GM19328 (cell line): ENCODE measurements around the gene ZCCHC24.
"Not testable (repeated sequence)": the region's sequence is repeated elsewhere in the genome, so short reads cannot be mapped to it uniquely, and the experiment has no call there.

Source experiments
- ATAC-seq: cut with Tn5 transposase; IDR thresholded peaks from one replicate; pipeline ENCODE4 v1.9.1; 2021; ENCODE audit warnings: mild to moderate bottlenecking, moderate library complexity; ENCODE audit not compliant: unreplicated experiment

Gene ZCCHC24

DNA sequence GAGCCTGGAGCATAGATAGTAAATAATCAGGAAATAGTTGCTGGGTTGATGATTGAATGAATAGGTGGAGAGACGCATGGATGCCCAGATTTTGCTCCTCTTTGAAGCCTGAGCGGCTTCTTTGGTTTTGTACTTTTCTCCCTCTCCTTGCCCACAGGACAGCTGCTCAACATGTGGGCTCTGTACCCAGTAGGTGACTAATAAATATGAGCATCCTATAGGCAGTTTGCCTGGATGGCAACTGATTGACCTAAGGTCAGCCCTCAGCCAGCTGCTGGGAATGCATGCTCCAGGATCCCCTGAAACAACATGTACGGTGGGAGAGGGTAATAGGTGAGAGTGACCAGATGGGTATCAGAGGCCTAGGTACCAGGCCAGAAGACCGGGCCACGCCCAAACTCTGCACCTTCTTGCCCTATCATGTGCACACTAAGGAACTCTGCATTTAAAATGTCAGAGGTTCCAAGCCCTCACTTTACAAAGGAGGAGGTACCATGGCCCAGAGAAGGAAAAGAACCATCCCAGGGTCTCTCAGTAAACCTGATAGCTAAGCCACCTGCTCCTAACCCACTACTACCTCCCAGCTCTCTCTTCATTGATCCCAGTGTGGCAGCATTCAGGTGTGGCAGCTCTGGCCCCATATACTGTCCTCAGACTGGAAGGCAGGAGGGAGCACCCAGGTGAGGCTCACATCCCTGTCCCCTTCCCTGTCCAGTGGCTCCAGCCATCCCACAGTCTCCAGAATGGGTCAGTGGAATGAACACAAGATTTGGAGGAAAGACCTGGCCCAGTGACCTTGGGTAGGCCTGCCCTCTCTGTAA is 2.7 kb upstream of the ZCCHC24 start:
- ATAC-seq, result no peak

DNA sequence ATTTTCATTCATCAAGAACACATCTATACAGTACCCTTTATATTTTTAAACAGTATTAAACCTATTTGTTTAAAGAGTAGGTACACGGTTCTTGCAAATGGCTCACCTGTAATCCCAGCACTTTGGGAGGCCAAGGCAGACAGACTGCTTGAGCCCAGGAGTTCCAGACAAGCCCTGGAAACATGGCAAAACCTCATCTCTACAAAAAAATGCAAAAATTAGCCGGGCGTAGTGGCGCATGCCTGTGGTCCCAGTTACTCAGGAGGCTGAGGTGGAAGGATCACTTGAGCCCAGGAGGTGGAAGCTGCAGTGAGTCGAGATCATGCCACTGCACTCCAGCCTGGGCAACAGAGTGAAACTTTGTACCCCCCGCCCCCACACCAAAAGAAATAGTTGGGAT is 1.8 kb upstream of the ZCCHC24 start:
- ATAC-seq, result not testable (repeated sequence)

DNA sequence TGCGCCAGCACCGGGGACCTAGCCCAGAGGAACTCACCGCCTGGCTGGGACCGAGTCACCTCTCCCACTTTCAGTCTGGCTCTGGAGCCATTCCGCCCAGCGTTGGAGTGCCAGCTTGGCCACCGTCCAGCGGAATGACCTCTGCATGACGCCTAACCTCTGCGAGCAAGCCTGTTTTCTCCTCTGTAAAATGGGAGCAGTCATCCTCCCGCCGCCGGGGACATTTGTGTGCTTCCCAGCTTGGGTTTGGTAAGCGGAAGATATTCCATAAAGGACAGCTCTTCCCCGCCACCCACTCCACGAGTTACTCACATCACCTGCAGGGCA is 1.3 kb upstream of the ZCCHC24 start:
- ATAC-seq, result no peak

DNA sequence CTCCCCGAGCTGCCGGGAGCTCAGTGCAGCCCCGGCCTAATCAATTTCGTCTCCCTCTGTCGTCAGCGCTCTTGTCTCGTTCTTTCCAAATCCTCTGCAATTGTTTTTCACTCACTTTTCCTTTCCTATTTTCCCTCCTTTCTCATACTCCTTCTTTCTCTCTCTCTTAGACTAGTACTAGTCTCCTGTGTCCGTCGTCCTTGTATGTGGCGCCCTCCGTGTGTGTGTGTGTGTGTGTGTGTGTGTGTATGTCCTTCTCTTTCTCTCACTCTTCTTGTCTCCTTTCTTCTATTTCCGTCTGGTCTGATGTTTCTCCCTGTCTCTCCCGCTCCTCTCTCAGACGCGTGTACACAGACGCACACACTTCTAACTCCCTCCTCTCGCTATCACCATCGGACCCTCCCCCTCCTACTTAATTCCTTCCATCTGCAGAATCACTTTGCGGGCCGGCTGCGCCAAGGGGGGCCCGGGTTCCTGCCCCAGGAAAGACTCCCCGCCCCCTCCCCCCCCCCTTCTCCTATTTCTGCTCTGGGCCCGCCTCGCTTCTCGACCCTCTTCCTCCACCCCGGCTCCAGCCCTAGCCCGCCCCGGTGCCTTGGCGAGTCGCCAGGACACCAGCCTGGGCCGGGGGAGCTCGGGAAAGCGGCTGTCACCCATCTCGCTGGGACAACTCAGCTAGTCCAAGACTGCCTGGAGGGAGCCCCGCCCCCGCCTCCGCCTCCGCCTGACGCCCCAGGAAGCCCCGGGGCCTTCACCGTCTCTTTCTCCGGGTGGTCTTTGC is 743 bp upstream of the ZCCHC24 start:
- ATAC-seq, result peak; percentile 3

DNA sequence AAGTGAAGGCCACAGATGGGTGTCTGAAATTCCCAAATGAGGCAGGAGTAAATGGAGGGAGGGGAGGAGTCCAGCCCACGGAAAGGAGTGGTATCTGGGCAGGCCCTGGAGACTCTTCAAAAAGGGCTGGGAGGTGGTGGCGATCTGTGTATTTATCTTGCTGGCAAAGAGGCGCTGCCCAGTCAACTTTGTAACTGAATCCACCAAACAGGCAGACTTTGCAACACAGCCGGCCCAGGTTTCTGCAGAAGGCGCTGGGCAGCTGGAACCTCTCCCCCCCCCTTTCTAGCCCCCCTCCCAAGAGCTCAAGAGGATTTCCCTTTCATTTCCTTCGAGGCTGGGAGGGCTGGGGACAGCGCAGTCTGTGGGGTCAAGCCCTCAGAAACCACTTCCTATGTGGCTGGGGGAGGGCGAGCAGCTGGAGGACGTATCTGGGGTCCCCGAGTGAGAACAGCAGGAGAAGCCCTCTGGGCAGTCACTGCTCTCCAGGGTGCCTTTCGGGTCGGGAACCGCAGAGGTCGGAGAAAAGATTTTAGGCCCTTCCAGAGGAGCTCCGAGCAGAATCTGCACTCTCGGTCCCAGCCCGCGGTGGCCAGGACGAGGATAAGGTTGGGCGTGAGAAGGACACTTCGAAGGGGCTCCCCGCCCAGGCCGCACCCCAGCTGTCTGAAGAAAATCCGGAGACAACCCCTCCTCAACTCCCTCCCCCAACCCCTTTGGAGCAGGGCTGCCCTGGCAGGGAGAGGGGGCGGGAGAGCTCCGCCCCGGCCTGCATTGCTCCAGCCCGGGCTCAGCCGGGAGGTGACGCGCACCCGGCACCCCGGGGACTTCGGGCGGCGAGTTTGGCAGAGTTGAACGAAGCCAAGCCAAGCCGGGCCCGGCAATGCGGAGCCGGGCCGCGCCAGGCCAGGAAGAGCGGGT is 965 bp downstream of the ZCCHC24 start:
- peak; percentile 23 for ATAC-seq

DNA sequence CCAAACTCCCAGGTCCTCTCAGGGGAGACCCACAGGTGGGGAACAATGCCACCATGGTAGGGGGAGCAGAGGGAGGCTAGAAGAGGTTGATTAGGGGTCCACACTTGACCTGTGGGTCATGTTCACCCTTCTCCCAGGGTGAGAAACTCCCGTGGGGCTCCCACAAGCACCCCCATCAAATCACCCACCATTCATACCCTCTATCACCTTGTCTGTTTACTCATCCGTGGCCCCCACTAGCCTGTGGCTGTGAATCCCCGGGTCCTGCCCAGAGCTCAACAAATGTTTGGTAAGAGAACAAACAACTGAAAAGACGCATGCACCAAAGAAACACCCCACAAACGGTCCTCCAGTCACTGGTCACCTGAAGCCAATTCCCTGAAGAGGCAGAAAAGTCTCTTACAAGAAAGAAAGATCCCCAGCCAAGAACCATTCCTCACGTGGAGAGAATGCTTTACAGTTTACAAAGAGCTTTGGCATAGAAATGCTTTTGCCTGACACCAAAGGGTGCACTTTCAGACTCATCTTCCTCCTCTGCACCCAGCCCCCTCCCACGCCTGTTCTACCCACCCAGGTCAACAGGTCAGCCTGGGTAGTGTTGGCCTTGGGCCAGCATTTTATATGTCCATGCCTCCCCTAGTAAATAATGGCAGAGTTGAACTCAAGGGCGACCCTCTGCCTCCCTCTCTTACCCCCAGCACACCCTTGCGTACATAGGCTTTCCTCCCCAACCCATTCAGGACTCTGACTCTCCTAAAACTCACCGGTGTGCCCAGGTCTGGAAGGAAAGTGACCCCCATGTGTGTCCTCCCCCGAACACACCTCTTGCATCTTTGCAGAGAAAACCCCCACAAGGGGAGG is 1.9 kb downstream of the ZCCHC24 start:
- no peak for ATAC-seq

DNA sequence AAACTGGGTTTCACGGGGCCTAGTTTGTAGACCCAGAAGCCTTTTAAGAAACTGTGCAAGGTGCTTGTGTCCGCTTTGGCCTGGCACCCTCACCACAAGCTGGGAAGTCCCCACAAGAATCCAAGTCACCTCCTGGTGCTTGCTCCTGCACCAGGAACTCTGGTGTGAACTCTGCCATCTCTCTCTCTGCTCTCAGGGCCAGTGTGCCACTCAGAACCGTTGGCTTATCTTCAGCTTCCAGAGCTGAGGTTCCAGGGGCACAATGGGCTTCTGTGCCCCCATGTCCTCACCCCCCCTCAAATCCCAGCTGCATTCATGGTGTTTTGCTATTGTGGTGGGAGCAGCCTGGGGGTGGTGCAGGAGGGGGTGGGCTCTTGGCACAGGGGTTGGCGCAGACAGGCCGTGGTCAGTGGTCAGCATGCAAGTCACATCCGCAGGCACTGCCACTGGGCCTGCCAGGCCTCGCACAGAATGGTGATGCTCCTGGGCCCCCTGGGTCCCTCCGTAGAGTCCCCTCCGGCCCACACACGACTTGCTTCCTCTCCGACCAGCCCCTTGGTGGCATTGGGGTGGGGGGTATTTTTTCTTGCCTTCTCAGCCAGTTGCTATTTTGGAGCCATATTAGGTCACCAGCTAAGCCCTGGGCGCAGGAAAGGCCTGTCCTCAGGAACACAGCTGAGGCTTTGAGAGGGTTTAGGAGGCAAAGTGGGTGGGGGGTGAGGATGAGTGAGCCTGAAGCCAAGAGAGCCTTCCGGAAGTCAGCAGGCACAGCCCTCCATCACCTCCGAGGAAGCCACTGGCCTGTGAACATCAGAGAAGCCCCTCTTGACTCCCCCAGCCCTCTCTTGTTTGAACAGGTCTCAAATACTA is 3.0 kb downstream of the ZCCHC24 start:
- ATAC-seq, result no peak

DNA sequence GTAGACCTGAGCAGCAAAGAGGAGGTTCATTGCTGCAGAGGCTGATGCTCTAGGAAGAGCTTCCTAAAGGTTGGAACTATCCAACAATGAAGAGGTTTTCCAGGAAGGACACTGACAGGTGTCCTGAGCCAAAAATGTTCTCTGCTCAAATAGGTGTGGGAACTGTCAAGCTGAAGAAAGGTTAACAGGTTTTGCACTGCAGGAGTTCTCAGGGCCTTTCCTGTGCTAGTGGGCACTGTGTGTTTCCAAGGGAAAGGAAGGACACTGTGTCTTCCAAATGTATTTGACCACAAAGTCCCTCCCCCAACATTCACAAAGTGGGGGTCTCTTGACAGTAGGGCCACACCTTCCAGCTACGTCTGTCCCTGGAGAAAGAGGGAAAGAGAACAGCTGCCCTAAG is 4.0 kb downstream of the ZCCHC24 start:
- ATAC-seq, result no peak

DNA sequence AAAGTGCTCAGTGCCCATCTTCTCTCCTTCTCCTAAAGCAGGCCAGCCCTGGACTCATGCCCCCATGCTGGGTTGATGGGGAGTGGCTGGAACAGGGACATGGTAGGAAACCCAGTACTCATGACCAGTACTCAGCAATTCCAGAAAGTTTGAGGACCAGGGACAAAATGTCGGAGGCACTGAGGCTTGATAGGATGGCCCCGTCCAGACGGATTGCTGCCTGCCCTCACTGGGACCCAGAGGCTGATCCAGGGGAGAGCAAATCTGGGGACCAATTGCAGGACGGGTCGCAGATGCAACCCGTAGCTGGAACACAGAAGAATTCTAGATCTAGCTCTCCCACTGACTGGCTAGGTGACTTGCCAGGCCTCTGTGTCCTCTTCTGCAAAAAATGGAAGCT is 5.1 kb downstream of the ZCCHC24 start:
- ATAC-seq, result no peak

DNA sequence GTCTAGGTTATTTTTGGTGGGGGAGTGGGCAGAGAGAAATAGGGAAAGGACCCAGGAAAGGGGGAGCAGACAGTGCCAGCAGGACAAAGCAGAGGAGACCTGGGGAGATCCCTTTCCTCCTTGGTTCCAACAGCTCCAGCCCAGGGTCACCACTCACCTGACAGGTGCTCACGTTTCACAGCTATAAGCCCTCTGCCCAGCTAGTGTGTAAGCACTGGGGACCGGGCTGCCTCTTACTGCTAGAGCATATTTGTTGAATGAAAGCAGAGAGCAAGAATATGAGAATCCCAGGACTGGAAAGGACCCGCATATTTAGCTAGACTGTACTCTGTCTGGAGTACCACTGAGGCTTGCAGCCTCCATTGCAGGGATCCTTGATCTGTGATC is 6.7 kb downstream of the ZCCHC24 start:
- ATAC-seq, result no peak

DNA sequence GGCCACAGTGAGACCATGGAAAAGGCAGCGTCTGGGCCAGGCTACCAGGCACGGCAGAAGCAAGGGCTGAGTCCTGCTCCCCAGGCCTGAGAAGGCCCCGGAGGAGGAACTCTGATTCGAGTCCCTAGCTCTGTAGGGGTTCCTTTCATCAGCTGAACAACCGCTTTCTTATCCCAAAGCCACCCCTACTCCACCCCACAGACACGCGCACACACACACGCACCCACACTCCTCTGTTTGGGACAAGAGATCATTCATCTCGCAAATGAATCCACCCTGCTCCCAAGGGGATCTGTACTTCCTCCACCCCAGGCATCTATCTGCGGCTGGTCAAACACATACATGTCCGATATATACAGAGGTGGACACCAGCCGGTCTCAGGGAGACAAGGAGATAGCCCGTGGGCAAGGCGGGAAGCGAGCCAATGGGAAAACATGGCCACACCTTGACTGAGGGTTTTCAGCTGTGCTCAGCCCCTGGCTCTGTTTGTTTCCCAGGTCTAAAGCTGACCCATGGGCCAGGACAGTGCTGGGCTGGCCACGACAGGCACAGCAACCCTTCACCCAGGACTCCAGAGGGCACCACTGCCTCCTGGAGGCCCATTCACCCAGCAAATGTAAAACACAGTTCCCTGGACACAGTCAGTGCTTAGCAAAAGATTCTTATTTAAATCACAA is 7.3 kb downstream of the ZCCHC24 start:
- ATAC-seq, result no peak

DNA sequence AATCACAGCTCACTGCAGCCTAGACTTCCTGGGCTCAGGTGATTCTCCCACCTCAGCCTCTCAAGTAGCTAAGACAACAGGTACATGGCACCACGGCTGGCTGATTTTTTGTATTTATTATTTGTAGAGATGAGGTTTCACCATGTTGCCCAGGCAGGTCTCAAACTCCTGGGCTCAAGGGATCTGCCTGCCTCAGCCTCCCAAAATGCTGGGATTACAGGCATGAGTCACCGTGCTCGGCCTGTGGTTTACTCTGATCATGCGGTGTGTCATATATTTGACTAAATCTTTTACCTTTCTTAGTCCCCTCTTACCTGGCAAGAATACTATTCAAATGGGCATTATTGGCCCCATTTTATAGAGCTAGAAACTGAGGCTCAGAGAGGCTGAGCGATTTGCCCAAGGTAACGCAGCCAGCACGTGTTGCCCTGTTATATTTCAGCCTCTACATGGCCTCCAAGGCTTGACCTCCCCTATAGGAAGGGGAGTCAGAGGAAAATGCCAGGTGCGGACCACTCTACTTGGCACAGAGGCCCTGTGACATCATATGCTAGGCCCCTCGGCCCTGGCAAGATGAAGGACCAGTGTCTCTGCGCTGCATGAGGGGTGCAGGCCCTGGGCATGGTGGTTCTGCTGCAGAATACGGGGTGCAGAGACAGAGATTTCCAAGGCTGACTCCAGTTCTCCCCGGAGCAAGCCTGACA is 8.2 kb downstream of the ZCCHC24 start:
- no peak for ATAC-seq

DNA sequence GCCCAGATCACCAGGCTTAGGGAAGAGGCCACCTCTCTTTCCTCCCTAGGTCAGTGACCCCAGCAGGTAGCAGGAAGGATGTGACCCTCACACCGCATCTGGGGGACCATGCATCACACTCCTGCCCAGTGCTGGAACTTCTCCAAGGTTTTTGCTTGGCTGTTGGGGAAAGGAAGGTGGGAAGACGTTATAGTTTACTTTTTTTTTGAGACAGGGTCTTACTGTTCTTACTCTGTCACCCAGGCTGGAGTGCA is 8.6 kb downstream of the ZCCHC24 start:
- no peak for ATAC-seq

DNA sequence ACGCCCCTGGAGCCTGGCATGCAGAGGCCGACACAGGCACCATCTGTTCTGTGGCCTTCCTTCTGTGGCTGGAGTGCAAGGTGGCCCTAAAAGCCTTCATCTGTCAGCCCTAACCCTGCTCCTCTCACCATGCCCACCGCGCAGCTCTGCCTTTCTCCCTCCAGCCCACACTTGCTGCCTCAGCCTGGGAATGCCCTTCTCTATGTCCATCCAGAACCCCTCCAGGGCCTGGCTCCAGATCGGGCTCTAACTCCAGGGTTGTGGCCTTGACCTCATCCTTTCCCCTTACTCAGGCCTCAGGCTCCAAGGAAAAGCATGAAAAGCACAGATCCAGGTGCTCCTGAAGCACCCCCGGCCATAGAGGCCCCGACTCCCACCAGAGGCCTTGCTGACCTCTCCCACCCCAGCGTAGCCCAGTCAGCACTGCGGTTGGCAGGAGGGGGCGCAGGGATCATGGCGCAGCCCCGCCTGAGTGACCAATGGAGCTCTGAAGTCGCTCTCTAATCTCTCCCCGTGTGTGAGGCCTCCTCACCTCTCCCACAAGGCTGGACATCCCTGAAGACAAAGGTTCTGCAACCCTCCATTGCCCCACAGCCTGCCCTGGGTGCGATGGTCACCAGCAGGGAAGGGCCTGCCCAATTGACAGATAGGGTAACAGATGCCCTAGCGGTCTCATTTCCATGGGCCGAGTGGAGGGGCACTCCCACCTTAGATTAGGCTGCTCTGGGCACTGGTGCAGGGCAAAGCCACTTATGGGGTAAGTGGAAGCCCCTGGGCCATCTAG is 9.2 kb downstream of the ZCCHC24 start:
- ATAC-seq, result no peak

DNA sequence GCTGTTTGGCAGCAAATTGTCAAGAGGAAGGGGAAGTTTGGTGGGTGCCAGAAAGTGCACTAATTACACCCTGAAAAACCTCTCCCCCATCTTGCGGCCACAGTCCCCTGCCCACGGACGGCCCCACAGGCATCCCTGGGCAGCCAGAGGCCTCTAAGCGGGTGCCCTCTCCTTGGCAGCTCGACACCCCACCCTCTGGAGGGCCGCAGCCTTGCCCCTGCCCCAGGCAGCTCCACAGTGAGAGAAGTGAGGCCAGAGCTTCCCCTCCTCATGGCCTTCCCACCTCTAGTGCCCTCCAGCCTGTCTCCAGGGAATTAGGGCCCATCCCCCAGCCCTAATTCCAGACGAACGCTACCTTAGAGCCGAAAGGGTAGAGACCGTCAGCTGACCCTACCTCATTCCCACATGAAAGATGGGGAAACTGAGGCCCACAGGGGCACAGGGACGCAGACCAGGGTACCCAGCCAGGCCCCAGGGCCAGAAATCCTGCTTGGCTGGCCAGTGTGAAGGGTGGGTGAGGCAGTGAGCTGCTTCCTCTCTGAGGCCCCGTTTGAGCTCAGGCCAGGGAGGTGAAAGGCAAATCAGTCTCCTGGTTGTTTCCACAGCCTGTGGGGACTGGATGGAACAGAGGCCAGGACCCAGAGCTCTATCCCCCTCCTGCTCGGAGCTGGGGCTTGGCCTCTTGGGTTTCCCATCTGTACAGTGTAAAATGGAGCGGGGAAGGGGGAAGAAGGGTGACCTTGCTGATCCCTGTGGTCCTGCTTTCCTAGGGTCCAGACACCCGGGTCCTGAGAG is 10.0 kb downstream of the ZCCHC24 start:
- ATAC-seq, result no peak

DNA sequence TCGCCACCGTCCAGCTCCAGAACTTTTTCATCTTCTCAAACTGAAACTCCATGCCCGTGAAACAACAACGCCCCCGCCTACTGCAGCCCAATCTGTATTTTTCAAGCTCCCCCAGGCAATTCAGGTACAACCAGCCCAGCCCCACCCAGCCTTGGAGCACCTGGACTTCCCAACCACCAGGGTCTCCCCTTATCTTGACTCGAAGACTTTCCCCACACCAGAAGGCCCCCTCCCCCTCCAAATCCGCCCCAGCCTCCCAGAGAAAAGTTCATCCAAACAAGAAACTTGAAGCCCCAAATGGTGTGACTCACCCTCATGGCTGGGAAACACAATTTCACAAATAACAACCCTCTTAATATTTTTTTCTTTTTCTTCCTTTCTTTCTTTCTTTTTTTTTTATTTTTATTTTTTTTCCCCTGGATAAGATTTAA is 10.6 kb downstream of the ZCCHC24 start:
- no peak for ATAC-seq

DNA sequence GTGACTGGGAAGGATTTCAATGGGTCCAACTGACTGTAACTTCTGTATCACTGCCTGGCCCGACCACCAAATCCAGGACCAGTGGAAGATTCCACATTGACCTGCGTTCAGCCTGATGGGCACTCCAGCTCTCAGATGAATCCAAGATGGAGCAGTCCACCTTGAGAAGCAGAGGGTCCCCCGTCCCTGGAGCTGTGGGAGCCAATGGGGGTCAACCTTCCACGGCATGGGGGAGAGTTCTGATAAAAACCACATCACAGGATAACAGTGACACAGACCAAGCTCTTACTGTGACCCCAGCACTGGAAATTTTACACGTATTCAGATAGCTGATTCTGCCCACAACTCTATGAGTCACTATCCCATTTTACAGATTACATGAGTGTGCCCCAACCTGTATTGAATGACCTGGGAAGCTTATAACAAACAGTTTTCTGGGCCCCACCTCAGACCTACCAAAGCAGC is 11.2 kb downstream of the ZCCHC24 start:
- no peak for ATAC-seq
